ENCODE measurements around the gene INPP5A.

The INPP5A gene

GRCh38 chr10:132616170-132616995 is 78.8 kb downstream of the INPP5A start:
- DNase-seq = no peak

DNA sequence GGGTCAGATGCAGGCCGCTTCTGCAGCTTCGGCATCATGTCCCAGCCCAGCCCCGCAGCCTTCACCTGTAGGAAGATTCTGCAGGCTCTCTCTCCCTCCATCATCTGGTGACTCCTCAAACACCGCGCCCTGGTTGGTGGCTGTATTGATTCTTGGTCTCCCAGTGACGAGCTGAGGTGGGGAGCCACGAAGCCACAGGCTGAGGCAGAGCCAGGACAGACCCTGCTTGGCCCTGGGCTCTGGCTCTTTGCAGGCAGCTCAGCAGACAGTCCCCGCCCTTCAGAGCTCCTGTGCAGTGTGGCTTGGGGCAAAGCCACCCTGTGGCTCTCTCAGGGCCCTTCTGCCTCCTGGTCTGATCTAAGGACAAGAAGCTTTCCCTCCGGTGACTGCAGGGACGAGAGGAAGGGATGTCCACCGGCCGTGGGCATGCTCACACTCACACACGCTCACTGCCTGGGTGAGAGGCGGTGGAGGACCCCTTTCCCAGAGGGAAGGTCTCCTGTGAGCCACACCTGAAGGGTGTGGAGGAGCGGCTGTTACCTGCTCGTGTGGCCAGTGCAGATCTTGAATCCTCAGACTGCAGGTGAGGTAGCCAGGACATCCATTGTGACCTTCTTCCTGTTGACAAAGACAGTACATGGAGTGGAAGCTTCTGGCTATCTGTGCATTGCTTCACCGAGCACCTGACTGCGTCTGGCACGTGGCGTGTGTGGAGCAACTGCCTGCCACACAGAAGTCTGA is 79.6 kb downstream of the INPP5A start:
- no peak for DNase-seq

- no peak for DNase-seq
Measured at GRCh38 chr10:132617737-132618052, 80.1 kb downstream of the INPP5A start.

DNA sequence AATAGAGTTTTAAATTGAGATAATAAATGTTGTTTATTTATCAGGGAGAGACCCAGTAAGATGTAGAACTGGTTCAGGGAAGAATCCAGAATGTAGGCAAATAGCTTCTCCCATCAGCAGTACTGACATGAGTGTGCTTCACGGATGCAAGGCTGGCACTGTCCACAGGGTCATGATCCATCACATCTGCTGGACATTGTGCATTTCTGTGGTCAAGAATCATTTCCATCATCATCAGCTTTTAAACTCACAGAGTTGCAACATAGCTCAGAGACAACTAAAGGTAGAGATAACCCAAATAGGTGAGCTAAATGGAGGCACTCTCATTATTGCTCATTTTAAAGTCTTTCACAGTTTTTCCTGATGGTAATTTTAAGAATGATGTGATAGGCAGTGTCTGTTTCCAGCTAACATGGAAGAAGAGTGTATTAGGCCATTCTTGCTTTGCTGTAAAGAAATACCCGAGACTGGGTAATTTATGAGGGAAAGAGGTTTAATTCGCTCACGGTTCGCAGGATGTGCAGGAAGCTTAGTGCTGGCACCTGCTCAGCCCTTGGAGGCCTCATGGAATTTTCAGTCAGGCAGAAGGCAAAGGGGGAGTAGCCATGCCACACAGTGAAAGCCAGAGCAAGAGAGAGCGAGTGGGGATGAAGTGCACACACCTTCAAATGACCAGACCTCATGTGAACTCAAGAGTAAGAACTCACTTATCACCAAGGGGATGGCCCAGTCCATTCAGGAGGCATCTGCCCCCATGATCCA is 80.8 kb downstream of the INPP5A start:
- DNase-seq = no peak

GRCh38 chr10:132619927-132620326 is 82.3 kb downstream of the INPP5A start:
- no peak for DNase-seq

DNA sequence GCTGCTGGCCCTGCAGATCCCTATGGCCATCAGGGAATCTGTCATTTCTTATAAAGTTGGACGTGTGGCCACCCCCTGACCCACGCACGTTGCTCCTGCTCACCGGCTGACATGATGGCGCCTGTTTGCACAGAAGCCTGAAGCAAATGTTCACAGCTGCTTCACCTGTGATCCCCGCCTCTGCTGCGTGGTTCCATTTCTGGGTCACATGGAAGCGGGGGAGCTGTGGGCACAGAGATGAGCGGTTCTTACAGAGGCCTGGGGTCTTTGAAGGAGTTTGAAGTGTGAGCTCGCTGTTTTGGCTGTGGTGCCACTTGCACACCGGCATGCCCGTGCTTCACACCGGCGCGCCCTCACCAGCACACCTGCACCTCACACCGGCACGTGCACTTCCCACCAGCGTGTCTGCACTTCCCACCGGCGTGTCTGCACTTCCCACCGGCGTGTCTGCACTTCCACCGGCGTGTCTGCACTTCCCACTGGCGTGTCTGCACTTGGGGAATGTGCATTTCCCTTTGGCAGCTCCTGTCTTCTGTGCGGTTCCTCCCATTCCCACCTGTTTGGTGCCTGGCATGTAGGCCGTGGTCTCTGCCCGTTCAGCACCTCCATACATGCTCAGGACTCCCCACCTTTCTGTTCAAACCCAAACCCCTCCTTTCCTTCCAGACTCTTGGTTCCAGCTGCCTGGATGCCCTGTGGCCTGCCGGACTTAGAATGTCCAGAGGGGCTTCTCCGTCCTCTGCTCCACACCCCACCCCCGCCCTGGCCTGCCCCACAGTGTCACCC is 86.7 kb downstream of the INPP5A start:
- no peak for DNase-seq

DNA sequence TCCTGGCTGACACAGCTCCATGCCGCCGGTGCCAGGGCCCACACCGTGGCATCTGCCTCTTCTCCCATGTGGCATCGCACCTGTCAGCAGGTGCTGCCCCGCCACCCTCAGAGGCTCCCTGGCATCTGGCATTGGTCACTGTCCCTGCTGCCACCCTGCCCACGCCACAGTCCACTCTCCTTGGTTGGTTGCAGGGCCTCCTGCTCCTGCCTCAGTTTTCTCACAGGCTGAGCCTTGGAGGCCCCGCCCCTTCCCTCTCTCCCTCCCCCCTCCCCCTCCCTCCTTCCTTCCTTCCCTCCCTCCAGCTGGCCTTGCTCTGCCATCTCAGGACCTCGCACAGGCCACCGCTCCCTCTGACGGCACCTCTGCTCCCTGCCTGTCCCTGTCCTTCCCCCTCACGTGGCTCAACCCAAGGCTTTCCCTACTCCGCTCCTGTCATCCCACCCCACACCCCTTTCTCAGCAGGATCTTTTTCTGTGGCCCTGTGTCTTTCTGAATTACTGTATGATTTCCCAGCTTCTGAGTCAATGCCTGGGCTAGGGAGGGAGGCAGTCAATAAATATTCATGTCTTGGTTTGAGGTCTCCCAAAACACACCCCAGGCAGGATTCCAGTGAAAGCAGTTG is 87.4 kb downstream of the INPP5A start:
- DNase-seq = no peak

DNA sequence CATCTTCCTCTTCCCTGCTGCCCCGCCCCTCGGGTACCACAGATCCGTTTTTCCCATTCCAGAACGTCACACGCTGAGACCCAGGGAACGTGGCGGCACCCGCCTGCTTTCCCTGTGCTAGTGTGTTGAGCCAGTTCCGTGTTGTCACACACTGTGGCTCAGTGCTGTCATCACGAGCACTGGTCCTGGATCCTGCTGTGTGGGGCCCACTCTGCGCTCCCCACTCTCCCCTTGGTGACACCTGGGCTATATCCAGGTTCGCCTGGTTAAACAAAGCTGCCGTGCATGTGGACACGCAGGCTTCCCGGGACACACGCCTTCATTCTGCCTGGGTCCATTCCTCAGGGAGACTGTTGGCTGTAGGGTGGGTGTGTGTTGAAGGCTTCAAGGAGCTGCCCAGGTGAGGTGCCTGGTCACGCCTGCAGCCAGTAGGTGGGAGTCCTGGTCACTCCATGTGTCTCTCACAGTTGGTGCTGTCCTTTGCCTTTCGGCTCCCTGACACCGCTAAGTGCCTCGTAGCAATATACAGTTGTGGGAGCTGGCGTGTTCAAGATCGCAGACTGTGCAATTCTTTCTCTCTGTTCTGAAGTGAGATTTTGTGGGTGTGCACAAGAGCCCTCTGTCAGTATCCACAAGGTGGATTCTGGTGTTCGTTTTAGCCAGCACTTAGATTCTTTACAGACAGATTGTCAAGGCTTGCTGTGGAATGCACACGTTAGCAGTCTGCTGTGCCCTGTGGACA is 88.6 kb downstream of the INPP5A start:
- DNase-seq = no peak

DNA sequence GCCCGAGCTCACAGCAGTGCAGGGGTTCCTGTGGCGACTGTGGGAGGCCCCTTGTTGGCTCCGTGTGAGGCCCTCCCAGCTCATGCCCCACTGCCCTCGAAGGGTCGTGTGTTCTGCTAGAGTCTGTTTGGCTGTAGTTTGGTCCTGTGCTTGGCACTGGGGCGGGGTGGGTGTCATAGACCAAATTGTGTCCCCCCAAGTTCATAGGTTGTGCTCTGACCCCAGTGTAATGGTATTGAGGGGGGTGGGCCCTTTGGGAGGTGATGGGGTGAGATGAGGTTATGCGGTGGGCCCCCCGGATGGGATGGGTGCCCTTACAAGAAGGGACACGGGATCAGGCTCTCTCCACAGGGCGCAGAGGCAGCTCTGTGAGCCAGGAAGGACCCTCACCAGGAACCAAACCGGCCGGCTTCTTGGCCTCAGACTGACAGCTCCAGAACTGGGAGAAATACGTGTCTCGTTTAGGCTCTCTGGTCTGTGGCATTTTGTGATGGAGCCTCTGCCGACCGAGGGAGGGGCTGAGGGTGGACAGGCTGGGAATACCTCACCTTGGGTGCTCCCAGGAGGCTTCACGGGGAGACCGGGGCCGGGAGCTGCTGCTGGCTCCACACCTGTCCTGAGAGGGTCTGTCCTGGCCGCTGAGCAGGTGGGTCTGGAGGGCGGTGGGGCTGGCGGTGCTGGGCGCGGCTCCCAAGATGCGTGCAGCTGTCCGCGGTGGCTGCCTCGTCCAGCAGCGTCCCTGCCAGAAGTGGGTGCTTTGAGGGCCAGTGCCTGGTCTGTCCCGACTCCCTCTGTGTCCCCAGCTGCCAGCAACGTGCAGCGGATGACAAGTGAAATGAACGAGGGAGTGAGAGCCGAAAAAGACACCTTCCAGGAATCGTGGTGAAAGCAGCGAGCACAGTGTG is 89.4 kb downstream of the INPP5A start:
- DNase-seq = no peak

DNA sequence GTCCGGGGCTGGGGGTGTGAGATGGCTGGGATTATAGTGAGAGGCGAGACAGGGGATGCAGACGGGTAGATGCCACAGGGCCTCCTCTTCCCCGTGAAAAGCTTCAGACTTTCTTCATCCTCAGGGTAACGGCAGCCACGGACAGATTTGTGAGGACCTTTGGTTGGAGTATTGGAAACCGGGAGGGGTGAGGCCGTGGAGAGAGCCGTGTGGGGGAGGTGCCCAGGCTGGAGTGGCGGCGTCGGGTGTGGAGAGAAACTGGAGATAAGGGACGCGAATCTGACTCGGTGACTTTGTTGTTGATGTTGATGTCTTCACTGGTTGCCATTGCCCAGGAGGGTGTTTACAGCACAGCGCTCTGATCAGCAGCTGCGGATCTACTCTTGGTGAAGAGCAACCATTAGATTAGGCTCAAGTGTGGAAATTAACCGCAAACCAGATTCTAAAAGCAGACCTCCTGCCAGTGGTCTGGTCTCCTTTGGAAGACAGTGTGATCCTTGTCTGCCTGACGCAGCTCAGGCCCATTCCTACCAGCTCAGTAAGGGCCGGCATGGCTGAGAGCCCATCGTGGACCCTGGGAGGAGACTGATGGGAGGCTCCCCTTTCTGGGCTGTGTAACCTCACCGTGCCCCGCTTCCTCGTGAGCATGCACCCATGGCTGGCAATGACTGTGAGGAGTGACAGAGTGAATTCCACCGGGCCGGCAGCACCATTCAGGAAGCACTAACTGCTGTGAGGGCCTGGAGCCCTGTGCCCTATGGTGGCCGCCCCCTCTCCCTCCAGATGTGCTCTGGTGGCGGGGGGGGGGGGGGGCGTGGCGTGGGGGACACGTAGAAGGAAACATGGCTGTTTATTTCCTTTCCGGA is 90.3 kb downstream of the INPP5A start:
- DNase-seq = no peak

- no peak for DNase-seq
Measured at GRCh38 chr10:132628966-132629900, 91.6 kb downstream of the INPP5A start.

DNA sequence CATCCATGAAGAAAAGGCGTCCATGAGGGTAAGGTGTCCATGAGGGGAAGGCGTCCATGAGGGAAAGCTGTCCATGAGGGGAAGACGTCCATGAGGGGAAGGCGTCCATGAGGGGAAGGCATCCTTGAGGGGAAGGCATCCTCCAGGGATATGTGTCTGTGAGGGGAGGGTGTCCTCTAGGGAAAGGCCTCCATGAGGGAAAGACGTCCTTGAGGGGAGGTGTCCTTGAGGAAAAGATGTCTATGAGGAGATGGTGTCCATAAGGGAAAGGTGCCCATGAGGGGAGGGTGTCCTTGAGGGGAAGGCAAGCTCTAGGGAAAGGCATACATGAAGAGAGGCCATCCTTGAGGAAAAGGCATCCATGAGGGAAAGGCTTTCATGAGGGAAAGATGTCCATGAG is 92.6 kb downstream of the INPP5A start:
- DNase-seq = no peak

DNA sequence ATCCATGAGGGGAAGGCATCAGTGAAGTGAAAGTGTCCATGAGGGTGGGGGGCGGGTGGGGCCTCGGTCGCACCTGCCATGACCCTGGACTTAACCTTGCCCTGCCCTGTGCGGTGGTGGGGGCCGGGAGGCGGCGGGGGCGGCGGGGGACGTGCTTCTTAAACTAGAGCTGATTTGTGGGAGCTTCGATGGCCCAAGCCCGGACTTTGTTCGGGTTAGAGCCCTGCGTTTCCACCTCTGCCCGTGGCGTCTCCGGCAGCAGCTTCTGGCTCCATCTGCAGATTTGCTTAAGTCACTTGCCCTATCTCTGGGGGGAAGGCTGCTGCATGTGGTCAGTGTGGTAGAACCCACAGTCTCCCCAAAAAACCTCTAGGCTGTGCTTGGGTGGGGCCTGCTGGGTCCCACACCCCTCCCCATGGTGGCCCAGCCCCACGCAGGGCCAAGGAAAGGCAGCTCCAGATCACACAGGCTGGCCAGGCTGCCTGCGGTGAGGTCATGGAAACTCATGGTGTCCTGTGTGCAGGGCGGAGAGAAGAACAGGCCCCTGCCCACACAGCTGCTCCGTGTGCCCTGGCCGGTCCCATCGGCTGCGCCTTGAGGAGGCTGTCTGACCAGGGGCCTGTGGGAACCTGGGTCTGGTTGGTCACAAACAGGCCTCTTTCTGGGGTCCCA is 93.2 kb downstream of the INPP5A start:
- no peak for DNase-seq

GRCh38 chr10:132631338-132631735 is 93.8 kb downstream of the INPP5A start:
- DNase-seq = no peak

- DNase-seq = no peak
Measured at GRCh38 chr10:132632091-132632561, 94.5 kb downstream of the INPP5A start.

- DNase-seq = no peak
Measured at GRCh38 chr10:132632851-132633684, 95.5 kb downstream of the INPP5A start.

All from NCI-H1105 treated with DMSO at 0.1 percent for 48 hours (cell line).